Measurements from ENCODE around the gene KAT7.
"Not testable (repeated sequence)": the region's sequence is repeated elsewhere in the genome, so short reads cannot be mapped to it uniquely, and the experiment has no call there.

The KAT7 gene

DNA sequence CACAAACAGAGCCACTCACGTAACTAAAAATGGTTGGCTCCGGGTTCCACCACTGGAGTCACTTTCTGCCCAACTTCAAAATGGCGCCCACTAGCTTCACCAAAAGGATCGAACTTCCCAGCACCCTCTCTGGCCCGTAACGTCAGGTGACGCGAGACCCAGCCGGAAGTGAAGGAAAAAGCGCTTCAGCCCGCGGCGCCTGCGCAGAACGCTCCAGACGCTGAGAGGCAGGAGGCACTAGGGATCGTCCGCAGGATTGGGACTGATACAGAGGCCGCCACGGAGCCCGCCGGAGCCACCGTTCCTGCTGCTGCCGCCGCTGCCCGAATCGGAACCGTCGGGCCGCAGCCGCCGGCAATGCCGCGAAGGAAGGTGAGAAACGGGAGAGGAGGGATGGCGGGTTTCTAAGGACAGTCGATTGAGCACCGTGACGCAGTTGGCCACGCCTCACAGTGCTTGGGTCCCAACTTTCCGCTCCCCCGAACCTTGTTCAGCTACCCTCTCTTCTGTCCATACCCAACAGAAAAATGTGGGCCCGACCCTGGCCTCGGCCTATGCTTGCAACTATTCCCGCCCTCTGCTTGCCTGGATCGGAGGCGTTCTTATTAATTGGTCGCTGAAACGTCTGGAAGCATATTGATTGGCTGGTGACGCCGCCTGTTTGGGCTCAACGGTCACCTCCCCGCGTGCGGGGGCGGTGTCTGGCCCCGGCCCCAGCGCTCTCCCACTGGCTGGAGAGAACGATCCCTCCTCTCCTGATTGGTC lies at the start of gene KAT7:
KAT7 (plus strand) TSS at position 204 of the 765 bp plus-strand sequence; CDS start at position 358, 154 bp downstream.
- peak; percentile 85 to 99 (median 98) for DNase-seq

DNA sequence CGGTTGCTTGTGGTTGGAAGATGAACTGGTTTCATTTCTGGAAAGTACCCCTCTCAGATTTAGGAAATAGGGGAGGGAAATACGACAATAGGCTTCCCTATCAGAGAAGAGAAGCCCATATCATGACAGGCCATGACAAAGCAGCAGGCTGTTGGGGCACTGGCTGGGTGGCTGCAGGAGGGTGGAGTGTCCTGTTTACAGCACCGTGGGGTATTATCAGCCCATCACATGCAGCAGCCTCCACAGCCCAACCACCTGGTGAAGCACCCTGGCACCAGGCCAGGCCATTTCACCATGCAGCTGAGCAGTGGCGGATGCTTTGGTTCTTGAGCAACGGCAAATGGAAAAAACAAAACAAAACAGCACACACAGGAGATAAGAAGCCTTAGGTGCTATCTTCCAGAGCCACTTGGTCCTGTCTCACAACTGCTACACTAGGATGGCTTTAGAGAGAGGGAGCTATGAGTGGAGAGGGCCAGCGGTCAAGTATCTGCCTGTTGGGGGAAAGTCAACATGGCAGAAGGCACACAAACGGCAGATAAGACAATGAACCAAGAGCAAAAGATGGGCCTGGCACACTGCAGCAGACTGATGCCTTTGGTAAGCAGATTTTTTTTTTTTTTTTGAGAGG lies 48.7 kb upstream of the KAT7 start:
- peak in 4 of 14 donors; percentile 5 to 46 (median 20) for DNase-seq

DNA sequence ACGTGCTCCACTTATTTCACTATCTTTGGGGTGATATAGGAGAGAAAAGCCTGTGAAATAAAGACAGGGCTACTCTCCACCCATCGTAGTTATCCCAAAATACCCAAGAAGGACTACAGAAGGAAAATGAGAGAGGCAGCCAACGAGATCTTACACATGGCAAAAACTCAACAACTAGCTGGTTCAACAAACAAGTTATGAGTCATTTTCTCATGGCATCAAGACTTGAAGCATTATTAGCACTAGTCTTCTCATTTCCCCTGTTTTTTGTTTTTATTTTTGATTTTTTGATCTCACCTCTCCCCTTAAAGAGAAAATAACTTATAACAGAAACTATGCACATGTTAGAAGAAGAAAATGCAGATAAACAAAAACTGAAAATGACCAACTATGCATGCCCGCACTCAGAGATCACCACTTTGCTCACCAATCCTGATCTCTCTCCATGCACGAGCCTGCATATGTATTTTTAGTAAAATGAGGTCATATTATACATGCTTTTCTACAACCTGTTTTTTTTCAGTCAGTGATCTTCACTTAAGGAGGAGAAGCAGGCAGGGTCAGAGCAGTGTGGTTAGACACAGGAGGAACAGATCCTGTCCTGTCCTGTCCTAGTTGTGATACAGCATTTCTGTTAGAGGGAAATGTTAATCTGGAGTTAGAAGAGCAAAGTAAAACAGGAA lies 47.3 kb upstream of the KAT7 start:
- DNase-seq: peak in 1 of 14 donors; percentile 58

DNA sequence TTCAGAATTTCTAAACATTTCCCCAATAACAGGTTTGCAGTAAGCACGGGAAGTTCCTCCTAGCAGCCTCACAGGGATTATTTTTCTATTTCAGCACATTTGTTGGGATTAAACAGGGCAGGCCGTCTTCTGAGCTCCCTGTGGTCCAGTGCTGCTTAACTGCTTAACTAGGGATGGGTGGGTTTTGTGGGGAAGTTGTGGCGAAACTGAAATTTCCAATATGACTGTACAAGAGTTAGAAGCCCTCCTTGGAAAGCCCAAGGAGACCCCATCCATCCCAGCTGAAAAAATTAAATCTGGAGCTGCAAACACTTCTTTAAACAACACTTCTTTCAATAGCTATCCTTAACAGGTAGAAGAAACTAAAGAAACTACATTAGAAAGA lies 46.8 kb upstream of the KAT7 start:
- DNase-seq: peak in 1 of 14 donors; percentile 58

DNA sequence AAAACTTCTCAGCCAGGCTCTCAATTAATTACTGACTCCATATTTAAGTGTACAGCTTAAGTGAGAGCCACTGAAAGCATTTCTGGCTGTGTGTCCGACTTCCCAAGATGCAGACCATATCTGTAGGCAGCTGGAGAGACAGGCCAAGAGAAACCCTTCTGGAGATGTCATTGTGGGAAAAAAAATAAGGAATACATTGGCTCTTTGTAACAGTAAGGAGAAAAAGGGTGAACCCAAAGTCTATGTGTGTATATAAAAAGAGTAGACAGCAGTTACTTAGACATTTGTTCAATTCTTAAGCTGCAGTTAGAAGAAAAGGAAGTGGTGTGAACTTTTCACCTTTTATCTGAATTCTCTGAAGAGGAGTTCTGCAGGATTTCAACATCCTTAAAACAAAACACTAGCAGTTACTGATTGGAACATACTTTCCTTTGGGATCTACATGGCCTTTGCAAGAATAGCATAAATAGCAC lies 46.3 kb upstream of the KAT7 start:
- DNase-seq: no peak

DNA sequence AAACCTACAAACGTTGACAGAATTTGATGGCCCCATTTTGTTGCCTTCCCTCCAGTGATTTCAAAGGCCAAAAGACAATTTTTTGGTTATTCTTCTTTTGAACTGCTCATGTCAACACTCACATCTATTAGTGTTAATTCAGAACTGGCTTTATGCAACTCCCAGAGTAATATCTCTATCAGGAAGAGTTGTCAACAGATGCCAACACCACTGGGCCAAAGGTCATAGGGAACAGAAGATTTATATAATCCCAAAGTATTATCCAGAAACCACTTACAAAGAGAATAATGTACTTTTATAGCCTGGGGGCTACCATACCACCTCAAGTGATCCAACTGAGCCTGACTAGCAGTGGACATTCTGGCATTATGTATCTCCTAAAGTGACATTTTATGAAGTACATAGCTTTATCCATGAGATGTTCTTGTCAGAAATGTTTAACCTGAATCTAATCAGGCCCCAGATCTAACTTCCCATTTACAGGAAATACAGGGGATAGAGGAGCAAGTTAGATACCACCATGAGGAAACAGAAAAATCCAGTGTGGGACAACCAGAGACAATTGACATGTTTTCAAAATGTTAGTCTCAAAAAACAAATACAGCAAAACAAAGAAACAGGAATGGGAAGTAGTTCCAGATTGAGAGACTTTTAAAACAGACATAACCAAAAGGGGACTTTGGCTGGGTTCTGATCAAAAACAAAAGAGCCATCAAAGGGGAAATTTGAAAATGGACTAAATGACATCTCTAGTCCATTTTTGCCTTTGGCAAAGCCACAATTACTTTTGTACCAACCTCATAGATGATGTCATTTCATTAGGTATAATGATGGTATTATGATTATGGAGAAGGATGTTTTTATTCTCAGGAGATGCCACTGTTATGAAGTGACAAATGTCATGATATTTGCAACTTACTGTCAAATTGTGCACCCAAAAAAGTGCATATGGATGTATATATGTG lies 43.0 kb upstream of the KAT7 start:
- no peak for DNase-seq

DNA sequence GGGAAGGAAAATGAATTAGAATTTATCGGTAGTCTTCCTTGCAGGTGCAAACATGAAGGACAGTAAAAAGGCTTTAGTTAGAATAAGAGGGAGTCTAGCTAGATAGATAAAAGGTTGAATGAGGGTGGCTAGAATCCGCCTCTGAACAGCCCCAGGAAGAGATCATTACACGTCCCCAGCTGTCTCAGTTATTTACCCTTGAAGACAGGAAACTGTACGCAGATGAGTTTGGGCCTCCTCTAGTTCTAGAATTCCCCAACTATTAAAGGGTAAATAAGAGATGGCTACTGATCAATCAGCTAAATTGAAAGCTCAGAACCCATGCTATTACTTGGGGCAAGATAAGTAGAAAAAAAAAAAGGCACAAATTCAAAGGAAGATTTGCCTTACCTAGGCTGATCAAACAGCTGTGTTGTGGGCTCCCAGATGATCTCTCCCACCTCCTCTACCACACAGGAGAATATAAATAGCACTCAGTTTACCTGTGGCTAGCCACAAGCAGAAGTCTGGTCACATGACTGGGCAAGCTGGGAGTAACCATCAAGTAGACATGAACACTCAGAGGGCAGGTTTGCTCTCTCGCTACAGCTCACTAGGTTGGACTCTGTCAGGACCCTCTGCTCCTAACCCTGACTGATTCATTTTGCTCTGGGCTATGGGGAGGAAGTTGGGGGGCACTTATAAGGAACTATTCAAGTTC lies 41.5 kb upstream of the KAT7 start:
- no peak for DNase-seq

DNA sequence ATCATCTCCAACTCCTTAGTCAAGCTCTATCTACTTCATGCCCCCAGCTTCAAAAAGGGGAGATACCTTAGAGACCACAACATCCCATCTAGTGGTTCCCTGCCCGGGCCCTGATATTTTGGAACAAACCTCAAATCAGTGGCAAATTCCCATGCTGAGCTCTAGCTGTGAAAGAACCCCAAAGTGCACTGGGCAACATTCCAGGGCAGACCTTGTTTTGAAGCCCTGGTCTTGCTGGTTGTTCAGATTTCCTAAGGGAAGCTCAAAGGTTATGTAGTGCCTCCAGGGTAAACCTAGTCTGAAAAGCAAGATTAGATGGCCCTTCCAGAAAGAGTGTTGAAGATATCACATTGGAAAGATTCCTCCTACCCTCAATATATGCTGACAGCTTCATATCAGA lies 40.8 kb upstream of the KAT7 start:
- DNase-seq: no peak

DNA sequence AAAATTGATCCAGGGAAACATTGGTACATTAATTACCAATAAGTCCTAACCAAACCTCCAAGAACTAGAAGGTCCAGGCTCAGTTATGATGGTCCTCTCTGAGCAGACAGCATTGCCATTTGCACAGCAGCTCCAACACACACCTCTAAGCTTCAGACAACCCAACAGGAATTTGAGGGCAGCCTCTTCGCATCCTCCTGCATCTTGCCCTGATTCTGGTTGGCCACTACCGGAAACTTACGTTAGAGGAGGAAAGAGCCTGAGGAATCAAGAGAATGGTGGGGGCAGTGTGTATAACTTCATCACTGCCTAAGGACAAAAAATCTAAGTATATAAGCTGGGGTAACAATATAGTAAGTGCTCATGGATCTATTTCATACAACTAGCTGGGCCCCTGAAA lies 40.3 kb upstream of the KAT7 start:
- no peak for DNase-seq

DNA sequence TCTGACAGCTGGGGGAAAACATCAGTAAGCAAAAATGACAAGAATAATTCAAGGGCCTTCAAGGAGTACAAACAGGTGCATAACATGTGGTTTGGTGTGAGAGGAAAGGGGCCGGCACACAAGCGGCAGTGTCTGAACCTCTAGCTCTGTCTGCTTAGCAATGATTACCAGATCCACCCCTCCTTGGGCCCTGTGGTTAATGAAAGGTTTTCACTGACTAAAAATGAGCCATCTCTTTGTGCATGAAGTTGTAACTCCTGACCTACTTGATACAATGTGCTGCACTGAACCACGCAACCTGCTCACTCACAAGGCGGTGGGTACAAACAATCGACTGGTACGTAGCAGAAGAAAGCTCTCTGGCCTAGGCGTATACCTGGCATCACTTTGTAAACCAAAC lies 39.7 kb upstream of the KAT7 start:
- no peak for DNase-seq

DNA sequence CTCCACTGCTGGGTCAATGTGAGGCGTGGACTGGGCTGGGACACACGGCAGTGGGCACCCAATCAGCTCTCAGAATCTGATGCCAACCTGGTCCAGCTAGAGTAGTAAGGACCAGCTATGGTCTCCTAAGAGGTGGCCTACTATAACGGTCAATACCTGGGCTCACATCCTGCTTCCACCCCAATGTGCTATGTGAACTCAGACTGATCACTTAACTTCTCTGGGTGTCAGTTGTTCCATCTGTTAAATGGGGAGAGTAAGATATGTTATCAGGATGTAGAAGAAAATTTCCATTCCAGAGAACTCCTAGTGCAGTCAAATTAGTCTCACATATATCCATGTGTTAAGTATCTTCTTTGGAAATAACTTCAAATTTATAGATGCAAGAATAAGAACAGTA lies 38.8 kb upstream of the KAT7 start:
- no peak for DNase-seq

DNA sequence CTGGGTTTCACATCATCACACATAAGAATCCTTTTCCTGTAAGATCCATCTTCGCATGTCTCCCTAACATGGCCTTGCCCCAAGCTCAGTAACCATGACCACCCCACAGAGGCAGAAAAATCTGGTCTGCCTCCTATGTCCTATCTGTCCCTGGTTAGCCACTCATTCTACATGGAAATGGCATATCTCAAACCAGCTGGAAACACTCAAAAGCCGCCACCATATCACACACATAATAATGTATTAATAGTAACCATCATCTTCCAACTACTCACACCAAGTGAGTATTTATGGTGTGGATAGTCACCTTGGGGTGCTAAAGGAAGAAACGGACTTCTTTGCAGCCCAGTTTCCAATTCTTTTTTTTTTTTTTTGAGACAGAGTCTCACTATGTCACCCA lies 36.0 kb upstream of the KAT7 start:
- no peak for DNase-seq

DNA sequence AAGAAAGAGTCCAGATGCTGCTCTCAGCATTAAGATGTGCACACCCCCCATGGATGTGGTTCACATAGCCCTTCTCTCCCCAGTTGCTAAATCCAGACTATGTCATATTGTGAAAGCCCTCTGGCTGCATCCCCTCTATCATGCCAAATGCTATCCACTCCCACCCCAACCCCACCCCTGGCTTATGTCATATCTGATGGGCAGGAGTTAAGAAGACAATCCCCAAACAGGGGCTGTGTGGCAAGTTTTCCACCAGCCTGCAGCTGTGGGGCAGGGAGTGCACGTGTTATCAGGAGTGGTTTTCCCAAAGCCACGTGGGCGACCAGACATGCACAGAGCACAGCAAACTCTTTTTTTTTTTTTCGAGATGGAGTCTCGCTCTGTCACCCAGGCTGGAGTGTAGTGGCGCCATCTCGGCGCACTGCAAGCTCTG lies 34.5 kb upstream of the KAT7 start:
- DNase-seq: no peak

DNA sequence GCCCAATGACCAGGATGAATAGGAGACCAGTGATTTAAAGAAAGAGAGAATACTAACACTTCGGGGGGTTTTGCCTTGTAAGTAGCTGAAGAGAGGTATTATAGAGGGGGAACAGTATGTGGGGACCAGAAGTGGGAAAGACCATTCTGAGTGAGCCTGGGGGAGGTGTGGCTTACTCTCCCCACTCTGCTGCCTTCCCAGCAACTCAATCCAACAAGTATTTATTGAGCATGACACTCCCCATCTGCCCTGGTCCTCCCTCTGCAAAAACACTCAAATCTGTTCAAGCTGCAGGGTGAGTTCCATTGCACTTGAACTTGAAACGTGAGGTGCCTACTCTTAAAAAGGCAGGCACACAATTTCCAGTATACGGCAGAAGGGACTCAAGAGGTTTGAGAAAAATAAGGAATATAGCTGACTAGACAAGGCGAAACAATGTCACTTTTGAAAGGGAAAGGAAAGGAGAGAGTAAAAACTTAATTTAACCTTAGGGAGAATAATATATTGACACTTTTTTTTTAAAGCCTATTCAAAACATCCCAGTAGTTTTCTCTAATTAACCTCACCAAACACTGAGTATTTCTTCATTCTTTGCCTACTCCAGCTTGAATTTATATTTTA lies 32.7 kb upstream of the KAT7 start:
- DNase-seq: peak in 1 of 14 donors; percentile 38

DNA sequence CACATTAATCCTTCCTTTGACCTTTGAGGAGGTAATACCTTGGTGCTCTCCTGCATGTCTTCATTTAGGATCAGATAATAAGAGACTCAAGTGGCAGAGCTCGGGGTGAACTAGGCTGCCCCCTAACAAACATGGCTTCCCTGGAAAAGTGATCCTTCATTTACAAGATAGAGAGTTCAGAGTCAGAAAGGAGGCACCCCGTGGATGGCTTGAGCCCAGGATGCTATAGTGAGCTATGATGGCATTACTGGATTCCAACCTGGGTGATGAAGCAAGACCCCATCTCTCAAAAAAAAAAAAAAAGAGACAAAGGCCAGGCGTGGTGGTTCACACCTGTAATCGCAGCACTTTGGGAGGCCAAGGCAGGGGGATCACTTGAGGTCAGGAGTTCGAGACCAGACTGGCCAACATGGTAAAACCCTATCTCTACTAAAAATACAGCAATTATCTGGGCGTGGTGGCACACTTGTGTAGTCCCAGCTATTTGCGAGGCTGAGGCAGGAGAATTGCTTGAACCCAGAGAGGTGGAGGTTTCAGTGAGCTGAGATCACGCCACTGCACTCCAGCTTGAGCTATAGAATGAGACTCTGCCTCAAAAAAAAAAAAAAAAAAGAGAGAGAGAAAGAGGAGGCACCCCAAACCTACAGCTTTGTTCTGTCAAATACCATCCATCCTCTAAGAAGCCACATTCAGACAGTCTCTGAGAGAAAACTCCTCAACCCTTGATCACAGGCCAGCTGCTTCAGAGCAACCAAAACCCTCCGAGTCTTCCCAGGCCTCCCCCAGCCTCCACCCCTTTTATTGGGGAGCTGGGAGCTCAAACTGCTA lies 31.9 kb upstream of the KAT7 start:
- DNase-seq: no peak

DNA sequence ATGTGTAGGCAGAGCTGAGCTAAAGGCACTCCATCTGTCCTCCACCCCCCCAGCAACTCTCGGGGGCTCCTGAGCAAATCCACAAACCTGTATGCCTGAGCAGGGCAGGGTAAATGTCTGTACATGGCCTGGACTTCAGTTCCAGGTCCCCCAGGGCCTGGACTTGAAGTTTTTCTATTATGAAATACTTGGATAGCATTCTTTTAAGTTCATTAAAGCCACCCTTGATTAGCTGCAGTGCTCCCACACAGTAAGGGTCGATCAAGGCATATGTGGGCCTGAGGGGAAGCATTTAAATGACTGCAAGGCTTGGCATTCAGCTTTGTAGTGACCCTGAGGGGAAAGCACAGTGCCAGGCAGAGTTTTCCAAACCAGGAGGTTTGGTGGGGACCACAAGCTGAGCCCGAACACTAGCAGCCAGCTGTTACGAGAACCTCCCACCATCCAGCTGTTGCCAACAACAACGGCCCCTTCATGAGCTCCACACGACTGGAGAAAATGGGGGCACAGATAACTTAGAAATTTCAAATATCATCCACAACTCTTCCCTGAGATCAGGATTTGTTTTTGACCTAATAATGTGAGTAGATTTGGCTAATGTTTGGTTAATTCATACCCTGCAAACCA lies 31.2 kb upstream of the KAT7 start:
- no peak for DNase-seq

DNA sequence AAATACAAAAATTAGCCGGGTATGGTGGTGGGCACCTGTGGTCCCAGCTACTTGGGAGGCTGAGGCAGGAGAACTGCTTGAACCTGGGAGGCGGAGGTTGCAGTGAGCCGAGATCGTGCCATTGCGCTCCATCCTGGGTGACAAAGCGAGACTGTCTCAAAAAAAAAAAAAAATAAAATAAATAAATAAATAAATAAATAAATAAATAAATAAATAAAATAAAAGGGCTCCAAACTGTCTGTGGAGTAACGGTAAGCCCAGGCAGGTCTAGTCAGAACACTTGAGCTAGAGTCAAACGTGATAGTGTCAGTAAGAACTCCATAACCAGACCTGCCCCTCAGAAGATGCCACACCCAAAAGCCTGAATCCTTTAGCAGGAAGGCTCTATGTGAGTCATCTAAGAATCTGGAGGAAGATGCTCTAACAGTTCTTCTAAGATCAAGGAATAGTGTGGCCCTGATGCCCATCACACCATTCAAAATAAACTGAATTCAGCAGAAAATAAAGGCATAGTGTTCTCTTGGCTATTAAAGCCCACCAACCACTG lies 29.9 kb upstream of the KAT7 start:
- DNase-seq: not testable (repeated sequence)

DNA sequence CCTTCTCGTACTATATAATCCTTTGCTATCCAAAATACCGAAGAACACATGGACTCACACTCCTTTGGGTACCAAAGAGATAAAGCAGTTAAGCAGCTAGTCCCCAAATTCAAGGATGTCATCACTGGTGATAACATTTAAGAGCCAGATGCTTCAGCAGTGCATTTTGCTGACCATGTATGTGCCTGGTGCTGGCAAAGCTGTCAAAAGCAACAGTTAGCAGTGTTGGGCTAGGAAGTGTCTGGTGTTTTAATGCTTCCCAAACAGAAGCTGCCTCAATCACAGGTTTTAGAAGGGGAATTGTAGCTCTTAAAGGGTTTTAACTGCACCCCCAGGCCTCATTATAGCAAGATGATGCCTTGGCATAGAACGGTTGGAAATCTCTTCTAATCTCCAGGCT lies 29.3 kb upstream of the KAT7 start:
- no peak for DNase-seq

DNA sequence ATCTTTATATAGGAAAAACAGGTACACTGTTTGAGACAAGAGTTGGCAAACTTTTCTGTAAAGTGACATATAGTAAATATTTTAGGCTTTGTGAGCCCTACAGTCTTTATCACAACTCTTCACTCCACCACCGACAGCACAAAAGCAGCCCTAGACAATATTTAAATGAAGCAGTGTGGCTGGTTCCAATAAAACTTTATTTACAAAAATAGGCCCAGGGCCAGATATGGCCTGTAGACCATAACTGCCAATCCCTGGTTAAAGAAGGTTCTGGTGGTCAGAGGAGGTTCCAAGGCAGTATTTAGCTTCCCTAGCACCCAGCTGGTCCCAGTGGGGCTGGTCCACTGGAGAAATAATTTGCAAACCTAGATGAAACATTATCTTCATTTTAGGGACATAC lies 28.2 kb upstream of the KAT7 start:
- no peak for DNase-seq
